PC-3 (cell line): Measurements from ENCODE around the gene SYNCRIP. TPM values are rescaled to one million over a fixed set of nuclear protein-coding genes. Genes with fewer than 3 reads are reported as not detected.
A peak's percentile ranks its signal among the peaks of the same experiment; 100 is the strongest.

Source experiments
- ATAC-seq: fragments of 200-7000 bp; cut with Tn5 transposase; 2 replicates; pipeline ENCODE4 v1.9.1; 2020; ENCODE audit warnings: mild to moderate bottlenecking, moderate library complexity
- Bru-seq: library from RNA; stranded (reverse); fragments of 400-500 nt; gene quantifications from one replicate; lab custom pipeline; 2021; lab: Mats Ljungman, UMichigan
- BruChase-seq, 2 experiments: library from RNA; stranded (reverse); fragments of 400-500 nt; gene quantifications; one replicate each; lab custom pipeline; 2021; lab: Mats Ljungman, UMichigan
- BruUV-seq: library from RNA; stranded (reverse); fragments of 400-500 nt; replicated peaks from 2 replicates; lab custom pipeline; 2021; lab: Mats Ljungman, UMichigan
- CTCF ChIA-PET: fragments of 300-600 bp; sonication (Branson Sonifier 250); formaldehyde crosslinking; loops from one replicate; lab custom pipeline; 2022; ENCODE audit warnings: antibody characterized with exemption; lab: Charles Lee
- POLR2A ChIA-PET: fragments of 300-600 bp; sonication (Branson Sonifier 250); formaldehyde crosslinking; loops from one replicate; lab custom pipeline; 2022; ENCODE audit warnings: antibody characterized with exemption; ENCODE audit not compliant: unreplicated experiment; lab: Charles Lee
- DNase-seq: peaks from one replicate; pipeline ENCODE4 v3.0.0-alpha.2; 2015
- H2AFZ ChIP-seq: fragments of 300-600 bp; sonication (generic); 2 replicates; pipeline ENCODE4 v1.6.0; 2016; ENCODE audit warnings: antibody characterized with exemption, low read length
- H3F3A ChIP-seq: fragments of 300-600 bp; sonication (generic); one replicate; pipeline ENCODE4 v1.6.0; 2017; ENCODE audit warnings: antibody characterized with exemption, low read length, control low read depth, mild to moderate bottlenecking; ENCODE audit not compliant: unreplicated experiment
- H3K27ac ChIP-seq: fragments of 300-600 bp; sonication (generic); 2 replicates; pipeline ENCODE4 v1.5.1; 2016; ENCODE audit warnings: mild to moderate bottlenecking, low read length
- H3K27me3 ChIP-seq: fragments of 300-600 bp; sonication (generic); 2 replicates; pipeline ENCODE4 v1.6.1; 2016; ENCODE audit warnings: low read length, mixed read lengths
- H3K36me3 ChIP-seq: fragments of 300-600 bp; sonication (generic); 2 replicates; pipeline ENCODE4 v1.6.1; 2016; ENCODE audit warnings: low read depth, mixed run types, low read length, mixed read lengths
- H3K4me1 ChIP-seq: fragments of 300-600 bp; sonication (generic); 2 replicates; pipeline ENCODE4 v1.5.1; 2016; ENCODE audit warnings: low read length; ENCODE audit not compliant: insufficient read depth
- H3K4me2 ChIP-seq: fragments of 300-600 bp; sonication (generic); 2 replicates; pipeline ENCODE4 v1.6.0; 2016; ENCODE audit warnings: low read length
- H3K4me3 ChIP-seq: fragments of 300-600 bp; sonication (generic); 2 replicates; pipeline ENCODE4 v1.5.1; 2016; ENCODE audit warnings: mild to moderate bottlenecking, low read length, mixed read lengths
- H3K79me2 ChIP-seq: fragments of 300-600 bp; sonication (generic); 2 replicates; pipeline ENCODE4 v1.6.1; 2017; ENCODE audit warnings: low read length, mixed read lengths
- H3K9ac ChIP-seq: fragments of 300-600 bp; sonication (generic); 2 replicates; pipeline ENCODE4 v1.6.0; 2016; ENCODE audit warnings: mild to moderate bottlenecking, low read length
- H3K9me2 ChIP-seq: fragments of 300-600 bp; sonication (generic); replicated peaks from 2 replicates; pipeline ENCODE4 v1.6.1; 2016; ENCODE audit warnings: mixed run types, low read length, mixed read lengths
- H3K9me3 ChIP-seq: fragments of 300-600 bp; sonication (generic); 2 replicates; pipeline ENCODE4 v1.6.1; 2016; ENCODE audit warnings: low read length, mixed read lengths
- H4K20me1 ChIP-seq: fragments of 300-600 bp; sonication (generic); 2 replicates; pipeline ENCODE4 v1.6.1; 2016; ENCODE audit warnings: low read length, mixed read lengths
- CTCF ChIP-seq: fragments of 300-600 bp; sonication (generic); conservative IDR thresholded peaks from 2 replicates; pipeline ENCODE4 v1.5.1; 2017; ENCODE audit warnings: antibody characterized with exemption, low read depth, mild to moderate bottlenecking, low read length
- EZH2 ChIP-seq: fragments of 300-600 bp; sonication (generic); IDR thresholded peaks from one replicate; pipeline ENCODE4 v1.6.1; 2017; ENCODE audit warnings: antibody characterized with exemption, mild to moderate bottlenecking, low read length; ENCODE audit not compliant: unreplicated experiment
- EZH2phosphoT487 ChIP-seq: fragments of 300-600 bp; sonication (generic); IDR thresholded peaks from 2 replicates; pipeline ENCODE4 v1.6.1; 2018; ENCODE audit warnings: mild to moderate bottlenecking, antibody characterized with exemption, low read length, borderline replicate concordance
- intact Hi-C: fragments of 100-400 bp; cut with micrococcal nuclease; formaldehyde crosslinking; loops from 2 replicates; pipeline ENCODE4 v1.9.0; 2023
- long read RNA-seq: library from polyadenylated mRNA; unstranded; transcript quantifications from one replicate; pipeline ENCODE4 v2.0.0, GENCODE V29; 2021; ENCODE audit not compliant: unreplicated experiment
- total RNA-seq: library from RNA; depleted of rRNA; stranded (reverse); fragments of >200 nt; gene quantifications from 2 replicates; pipeline ENCODE4 v1.2.3, GENCODE V29; 2014; rRNA removed

The SYNCRIP gene
- total RNA-seq (63.8 and 76.6 TPM in 2 replicates), Bru-seq, nascent RNA (percentile 96 among the genes with signal in this experiment), BruChase-seq, experiment 1, labeled RNA remaining after a 6-hour chase (percentile 97 among the genes with signal in this experiment), BruChase-seq, experiment 2, labeled RNA remaining after a 2-hour chase (percentile 96 among the genes with signal in this experiment)
- long read RNA-seq, full-length matches to known transcripts = 77 of 197 reads
- long read RNA-seq, partial matches to known transcripts = 55 of 197 reads
- long read RNA-seq, other reads (novel, unspliced or antisense) = 65 of 197 reads

GRCh38 chr6:85642774-85643536, at the start of gene SYNCRIP:
Gene SYNCRIP (minus strand): TSS chr6:85642886. CDS start chr6:85641439, 1,447 bp downstream.
- DNase-seq (peak; percentile 96), ATAC-seq (peak; percentile 71)
- ChIA-PET CTCF (interaction anchor here (0.7 kb wide), 1 partner anchor 109 kb away, joined by 20 read pairs; no protein-coding TSS in a partner anchor), POLR2A (interaction anchor here (0.5 to 3.6 kb wide), 6 partner anchors 36 to 1747 kb away, joined by 3 to 60 read pairs (median 3); no protein-coding TSS in a partner anchor)
- H3K36me3 ChIP-seq = peaks cover 31% of the 10 kb centered on the region
- no TSS peak for BruUV-seq
- H3F3A ChIP-seq = no peaks in the 10 kb centered on the region
- H3K4me2 ChIP-seq = peak within 1 kb of the TSS; percentile 89
- intact Hi-C loops = loop anchor here (1.0 to 2.0 kb wide), 3 partner anchors 35 to 104 kb away; no protein-coding TSS in a partner anchor
- peaks cover 17% of the 10 kb centered on the region for H3K4me1 ChIP-seq
- no peaks in the 10 kb centered on the region for H3K27me3 ChIP-seq
- H2AFZ ChIP-seq = peak within 1 kb of the TSS; percentile 64
- peaks cover 50% of the 10 kb centered on the region for H3K79me2 ChIP-seq
- H3K27ac ChIP-seq = peak within 1 kb of the TSS; percentile 98
- H4K20me1 ChIP-seq = peaks cover 41% of the 10 kb centered on the region
- no peaks in the 10 kb centered on the region for H3K9me2 ChIP-seq
- TF ChIP-seq CTCF (no peak), EZH2 (no peak), EZH2phosphoT487 (no peak)
- peak within 1 kb of the TSS; percentile 100 for H3K9ac ChIP-seq
- peak within 1 kb of the TSS; percentile 89 for H3K4me3 ChIP-seq
- no peaks in the 10 kb centered on the region for H3K9me3 ChIP-seq

GRCh38 chr6:85691478-85691877, 48.8 kb upstream of the SYNCRIP start:
- no peak for DNase-seq
- ATAC-seq = no peak
- no TSS peak for BruUV-seq
- Histone ChIP-seq H3K9me2 (no peaks in the 10 kb centered on the region), H3K4me3 (no peak overlapping the region), H3K9ac (no peak overlapping the region), H3F3A (no peaks in the 10 kb centered on the region), H3K27ac (no peak overlapping the region), H3K4me2 (no peak overlapping the region), H3K36me3 (no peaks in the 10 kb centered on the region), H3K4me1 (no peaks in the 10 kb centered on the region), H3K27me3 (no peaks in the 10 kb centered on the region), H4K20me1 (no peaks in the 10 kb centered on the region), H3K79me2 (no peaks in the 10 kb centered on the region), H2AFZ (no peak overlapping the region), H3K9me3 (no peaks in the 10 kb centered on the region)
- CTCF ChIA-PET = no interaction called here
- no peak for TF ChIP-seq EZH2phosphoT487
- no peak for TF ChIP-seq EZH2
- no peak for TF ChIP-seq CTCF
- POLR2A ChIA-PET = no interaction called here
- intact Hi-C loops = no loop called here
